ENCODE measurements around the gene SLCO2B1. TPM values are rescaled to one million over a fixed set of nuclear protein-coding genes. Genes with fewer than 3 reads are reported as not detected.

SLCO2B1 gene
- total RNA-seq, 1 experiment from 2014 or later, result 1.0 TPM

DNA sequence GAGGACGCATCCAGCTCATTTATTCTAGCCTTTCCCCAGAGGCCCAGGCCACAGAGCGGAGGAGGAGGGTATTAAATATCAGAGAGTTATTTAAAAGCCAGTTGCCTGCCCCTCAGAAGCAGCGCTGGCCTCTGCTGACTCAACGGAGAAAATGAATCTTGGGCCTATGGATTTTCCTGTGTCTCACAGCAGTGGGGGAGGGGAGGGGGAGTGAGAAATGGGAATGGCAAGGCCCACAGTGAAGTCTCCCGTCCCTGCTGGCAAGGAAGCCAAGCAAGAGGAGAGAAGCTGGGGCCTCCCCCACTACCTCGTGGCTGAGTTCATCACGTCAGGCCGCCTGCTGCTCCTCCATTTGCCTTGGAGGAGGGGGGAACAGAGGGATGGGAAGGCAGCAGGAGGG is 85.2 kb downstream of the SLCO2B1 start:
- Histone ChIP-seq H3K4me1 (ENCODE audit: insufficient read depth, low read length, poor library complexity, severe bottlenecking) (no peaks in the 10 kb centered on the region), H3K27me3 (replicated peaks; ENCODE audit: insufficient read depth, low read depth, low read length, poor library complexity) (peaks cover 14% of the 10 kb centered on the region), H3K9me3 (ENCODE audit: low read depth, low read length, poor library complexity, severe bottlenecking) (no peaks in the 10 kb centered on the region), H3K4me3 (ENCODE audit: low read depth, low read length, poor library complexity, severe bottlenecking) (no peak overlapping the region), H3K36me3 (ENCODE audit: insufficient read depth, low read length, poor library complexity, severe bottlenecking) (no peaks in the 10 kb centered on the region), H3K27ac (ENCODE audit: low read depth, low read length, poor library complexity, severe bottlenecking) (no peak overlapping the region)
- TF ChIP-seq, protein P1, sequence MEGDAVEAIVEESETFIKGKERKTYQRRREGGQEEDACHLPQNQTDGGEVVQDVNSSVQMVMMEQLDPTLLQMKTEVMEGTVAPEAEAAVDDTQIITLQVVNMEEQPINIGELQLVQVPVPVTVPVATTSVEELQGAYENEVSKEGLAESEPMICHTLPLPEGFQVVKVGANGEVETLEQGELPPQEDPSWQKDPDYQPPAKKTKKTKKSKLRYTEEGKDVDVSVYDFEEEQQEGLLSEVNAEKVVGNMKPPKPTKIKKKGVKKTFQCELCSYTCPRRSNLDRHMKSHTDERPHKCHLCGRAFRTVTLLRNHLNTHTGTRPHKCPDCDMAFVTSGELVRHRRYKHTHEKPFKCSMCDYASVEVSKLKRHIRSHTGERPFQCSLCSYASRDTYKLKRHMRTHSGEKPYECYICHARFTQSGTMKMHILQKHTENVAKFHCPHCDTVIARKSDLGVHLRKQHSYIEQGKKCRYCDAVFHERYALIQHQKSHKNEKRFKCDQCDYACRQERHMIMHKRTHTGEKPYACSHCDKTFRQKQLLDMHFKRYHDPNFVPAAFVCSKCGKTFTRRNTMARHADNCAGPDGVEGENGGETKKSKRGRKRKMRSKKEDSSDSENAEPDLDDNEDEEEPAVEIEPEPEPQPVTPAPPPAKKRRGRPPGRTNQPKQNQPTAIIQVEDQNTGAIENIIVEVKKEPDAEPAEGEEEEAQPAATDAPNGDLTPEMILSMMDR (conservative IDR thresholded peaks at IDR 0.05; ENCODE audit: low read depth, low read length), result no peak
- TF ChIP-seq EZH2 (IDR thresholded peaks at IDR 0.05; ENCODE audit: borderline replicate concordance, low read depth, low read length, poor library complexity, severe bottlenecking), result no peak
- ChIA-PET POLR2A (ENCODE audit: low non-redundant PET) (no interaction called here), CTCF (no interaction called here)
- DNase-seq (ENCODE audit: low spot score), result no peak
- no TSS peak for BruUV-seq (replicated peaks)
- intact Hi-C loops (cut with micrococcal nuclease; ENCODE audit: unreplicated experiment), result no loop called here

DNA sequence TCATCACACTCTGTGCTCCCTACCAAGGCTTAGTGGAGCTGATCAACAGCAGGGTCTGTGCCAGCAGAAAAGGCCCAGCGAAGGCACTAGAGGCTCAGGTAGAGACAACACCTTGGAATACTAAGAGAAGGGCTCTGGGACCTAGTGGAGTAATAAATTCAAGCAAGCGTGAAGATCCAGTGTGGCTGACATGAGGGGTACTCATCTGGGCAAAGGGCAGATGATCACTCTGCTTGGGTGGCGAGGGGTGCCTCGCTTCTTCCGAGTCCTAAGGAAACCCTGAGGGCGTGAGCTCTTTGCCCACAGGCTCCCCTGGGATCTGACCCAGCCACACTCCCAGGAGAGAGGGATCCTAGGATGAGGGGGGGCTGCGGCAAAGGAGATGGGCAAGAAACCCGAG is 86.1 kb downstream of the SLCO2B1 start:
- POLR2A ChIA-PET (ENCODE audit: low non-redundant PET), result no interaction called here
- no peak overlapping the region for H3K27ac ChIP-seq (ENCODE audit: low read depth, low read length, poor library complexity, severe bottlenecking)
- no TSS peak for BruUV-seq (replicated peaks)

DNA sequence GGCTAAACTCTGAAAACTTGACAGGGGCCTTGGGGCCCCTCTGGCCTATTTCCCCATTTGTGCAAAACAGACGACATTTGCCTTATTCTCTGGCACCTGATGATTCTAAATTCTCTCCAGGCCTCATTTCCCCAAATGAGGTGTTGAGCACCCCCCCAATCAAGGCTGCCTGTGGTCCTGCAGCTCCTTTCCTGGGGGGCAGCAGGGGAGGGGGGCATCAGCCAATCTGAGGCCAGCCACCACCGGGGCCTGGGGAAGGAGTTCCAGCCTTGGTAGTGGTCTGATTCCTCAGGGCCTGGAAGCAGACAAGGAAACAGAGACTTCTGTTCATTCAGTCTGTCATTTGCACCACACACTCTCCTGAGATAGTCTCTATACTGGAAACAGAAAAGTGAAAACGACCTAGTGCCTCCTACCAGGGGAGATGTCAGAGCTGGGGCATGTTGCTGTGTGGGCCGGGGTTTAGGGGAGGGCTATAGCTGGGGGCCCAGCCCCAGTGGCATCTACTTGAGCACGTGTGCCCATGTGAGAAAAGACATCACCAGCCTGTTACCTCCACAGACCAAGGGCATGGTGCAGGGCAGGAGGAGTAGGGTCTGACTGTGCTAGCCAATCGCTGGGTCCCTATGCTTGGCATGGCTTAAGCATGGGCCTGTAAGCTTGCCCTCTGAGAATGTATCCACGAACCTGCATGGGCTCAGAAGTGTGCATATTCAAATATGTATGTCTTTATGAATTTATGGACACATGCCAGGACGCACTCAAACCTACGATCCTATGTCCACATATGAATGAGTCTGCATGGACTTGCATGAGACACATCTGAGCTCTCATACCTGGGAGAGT is 87.9 kb downstream of the SLCO2B1 start:
- intact Hi-C loops (cut with micrococcal nuclease; ENCODE audit: unreplicated experiment), result no loop called here
- Histone ChIP-seq H3K4me3 (ENCODE audit: low read depth, low read length, poor library complexity, severe bottlenecking) (no peak overlapping the region), H3K9me3 (ENCODE audit: low read depth, low read length, poor library complexity, severe bottlenecking) (no peaks in the 10 kb centered on the region), H3K36me3 (ENCODE audit: insufficient read depth, low read length, poor library complexity, severe bottlenecking) (no peaks in the 10 kb centered on the region), H3K4me1 (ENCODE audit: insufficient read depth, low read length, poor library complexity, severe bottlenecking) (no peaks in the 10 kb centered on the region), H3K27me3 (replicated peaks; ENCODE audit: insufficient read depth, low read depth, low read length, poor library complexity) (peaks cover 32% of the 10 kb centered on the region), H3K27ac (ENCODE audit: low read depth, low read length, poor library complexity, severe bottlenecking) (no peak overlapping the region)
- CTCF ChIA-PET, result interaction anchor here (1.0 kb wide), 1 partner anchor 10 kb away, joined by 5 read pairs; no protein-coding TSS in a partner anchor
- POLR2A ChIA-PET (ENCODE audit: low non-redundant PET), result no interaction called here
- DNase-seq (ENCODE audit: low spot score), result no peak
- TF ChIP-seq EZH2 (IDR thresholded peaks at IDR 0.05; ENCODE audit: borderline replicate concordance, low read depth, low read length, poor library complexity, severe bottlenecking), result no peak
- TF ChIP-seq, protein P1 (conservative IDR thresholded peaks at IDR 0.05; ENCODE audit: low read depth, low read length), result no peak
- no TSS peak for BruUV-seq (replicated peaks)

More for the DNA sequence above, 86.1 kb downstream of the SLCO2B1 start:
- TF ChIP-seq, protein P1 (conservative IDR thresholded peaks at IDR 0.05; ENCODE audit: low read depth, low read length), result no peak
- TF ChIP-seq EZH2 (IDR thresholded peaks at IDR 0.05; ENCODE audit: borderline replicate concordance, low read depth, low read length, poor library complexity, severe bottlenecking), result no peak
- intact Hi-C loops (cut with micrococcal nuclease; ENCODE audit: unreplicated experiment), result no loop called here
- Histone ChIP-seq H3K9me3 (ENCODE audit: low read depth, low read length, poor library complexity, severe bottlenecking) (no peaks in the 10 kb centered on the region), H3K4me1 (ENCODE audit: insufficient read depth, low read length, poor library complexity, severe bottlenecking) (no peaks in the 10 kb centered on the region), H3K36me3 (ENCODE audit: insufficient read depth, low read length, poor library complexity, severe bottlenecking) (no peaks in the 10 kb centered on the region), H3K27me3 (replicated peaks; ENCODE audit: insufficient read depth, low read depth, low read length, poor library complexity) (peaks cover 15% of the 10 kb centered on the region), H3K4me3 (ENCODE audit: low read depth, low read length, poor library complexity, severe bottlenecking) (no peak overlapping the region)
- DNase-seq (ENCODE audit: low spot score), result no peak
- CTCF ChIA-PET, result interaction anchor here (1.0 kb wide), 1 partner anchor 11 kb away, joined by 4 read pairs; no protein-coding TSS in a partner anchor

All from A673 (cell line).